ENCODE measurements around the gene TMEM207. TPM values are rescaled to one million over a fixed set of nuclear protein-coding genes. Genes with fewer than 3 reads are reported as not detected.

The TMEM207 gene
- total RNA-seq, 1 donor from 2014 or later = not detected

- Mint-ChIP-seq H3K4me3 (ENCODE audit: unreplicated experiment) (no peak overlapping the region), H3K9me3 (ENCODE audit: unreplicated experiment) (peaks cover 2% of the 10 kb centered on the region), H3K27ac (ENCODE audit: unreplicated experiment) (no peak overlapping the region), H3K27me3 (ENCODE audit: low read depth, unreplicated experiment) (no peaks in the 10 kb centered on the region), H3K4me1 (ENCODE audit: low read depth, unreplicated experiment) (peaks cover 9% of the 10 kb centered on the region), H3K36me3 (ENCODE audit: low read depth, unreplicated experiment) (no peaks in the 10 kb centered on the region)
- H3K4me3 ChIP-seq (ENCODE audit: insufficient read depth, low read depth, low read length) = no peak overlapping the region
- H3K36me3 ChIP-seq (ENCODE audit: insufficient read depth, low read length) = no peaks in the 10 kb centered on the region
- no peak overlapping the region for H3K4me2 ChIP-seq (ENCODE audit: low read length)
- no peak overlapping the region for H2AFZ ChIP-seq (ENCODE audit: low read depth, low read length)
- H3K4me1 ChIP-seq (ENCODE audit: insufficient read depth, low read length) = no peaks in the 10 kb centered on the region
- no peak for TF ChIP-seq CTCF (IDR thresholded peaks at IDR 0.05; ENCODE audit: insufficient read depth, low read depth, low read length)
- no peak for TF ChIP-seq EZH2 (IDR thresholded peaks at IDR 0.05; ENCODE audit: insufficient read depth, low read length)
- no peaks in the 10 kb centered on the region for H3K79me2 ChIP-seq (ENCODE audit: insufficient read depth, low read length)
- no peak overlapping the region for H3K9ac ChIP-seq (ENCODE audit: low read length)
- H3K9me3 ChIP-seq (ENCODE audit: insufficient read depth, low read depth, low read length) = no peaks in the 10 kb centered on the region
- H3K27me3 ChIP-seq (ENCODE audit: insufficient read depth, low read length) = no peaks in the 10 kb centered on the region
- H3K27ac ChIP-seq (ENCODE audit: low read depth, low read length) = no peak overlapping the region
- FAIRE-seq (no peak), DNase-seq (ENCODE audit: low read depth) (no peak)
- H4K20me1 ChIP-seq (ENCODE audit: insufficient read depth, low read length) = no peaks in the 10 kb centered on the region
These were observed 42.4 kb upstream of the TMEM207 start for GRCh38 chr3:190492129-190492528.

GRCh38 chr3:190491533-190492054 is 41.9 kb upstream of the TMEM207 start:
- DNase-seq (ENCODE audit: low read depth) (peak; percentile 48), FAIRE-seq (no peak)
- Histone ChIP-seq H3K36me3 (ENCODE audit: insufficient read depth, low read length) (no peaks in the 10 kb centered on the region), H3K4me2 (ENCODE audit: low read length) (no peak overlapping the region), H3K79me2 (ENCODE audit: insufficient read depth, low read length) (no peaks in the 10 kb centered on the region), H3K4me3 (ENCODE audit: insufficient read depth, low read depth, low read length) (no peak overlapping the region), H3K27ac (ENCODE audit: low read depth, low read length) (no peak overlapping the region), H3K9me3 (ENCODE audit: insufficient read depth, low read depth, low read length) (no peaks in the 10 kb centered on the region), H3K27me3 (ENCODE audit: insufficient read depth, low read length) (no peaks in the 10 kb centered on the region), H3K4me1 (ENCODE audit: insufficient read depth, low read length) (no peaks in the 10 kb centered on the region), H2AFZ (ENCODE audit: low read depth, low read length) (no peak overlapping the region), H4K20me1 (ENCODE audit: insufficient read depth, low read length) (no peaks in the 10 kb centered on the region), H3K9ac (ENCODE audit: low read length) (no peak overlapping the region)
- H3K4me3 Mint-ChIP-seq (ENCODE audit: unreplicated experiment) = no peak overlapping the region
- peaks cover 2% of the 10 kb centered on the region for H3K9me3 Mint-ChIP-seq (ENCODE audit: unreplicated experiment)
- TF ChIP-seq EZH2 (IDR thresholded peaks at IDR 0.05; ENCODE audit: insufficient read depth, low read length) (no peak), CTCF (IDR thresholded peaks at IDR 0.05; ENCODE audit: insufficient read depth, low read depth, low read length) (no peak)
- peaks cover 9% of the 10 kb centered on the region for H3K4me1 Mint-ChIP-seq (ENCODE audit: low read depth, unreplicated experiment)
- no peak overlapping the region for H3K27ac Mint-ChIP-seq (ENCODE audit: unreplicated experiment)
- H3K27me3 Mint-ChIP-seq (ENCODE audit: low read depth, unreplicated experiment) = no peaks in the 10 kb centered on the region
- no peaks in the 10 kb centered on the region for H3K36me3 Mint-ChIP-seq (ENCODE audit: low read depth, unreplicated experiment)

GRCh38 chr3:190486908-190487607 is 37.4 kb upstream of the TMEM207 start:
- no peak for TF ChIP-seq CTCF (IDR thresholded peaks at IDR 0.05; ENCODE audit: insufficient read depth, low read depth, low read length)
- TF ChIP-seq EZH2 (IDR thresholded peaks at IDR 0.05; ENCODE audit: insufficient read depth, low read length) = no peak
- H3K27ac ChIP-seq (ENCODE audit: low read depth, low read length) = no peak overlapping the region
- Mint-ChIP-seq H3K9me3 (ENCODE audit: unreplicated experiment) (no peaks in the 10 kb centered on the region), H3K4me1 (ENCODE audit: low read depth, unreplicated experiment) (peaks cover 8% of the 10 kb centered on the region), H3K4me3 (ENCODE audit: unreplicated experiment) (no peak overlapping the region), H3K27ac (ENCODE audit: unreplicated experiment) (no peak overlapping the region), H3K27me3 (ENCODE audit: low read depth, unreplicated experiment) (no peaks in the 10 kb centered on the region), H3K36me3 (ENCODE audit: low read depth, unreplicated experiment) (no peaks in the 10 kb centered on the region)
- H3K79me2 ChIP-seq (ENCODE audit: insufficient read depth, low read length) = no peaks in the 10 kb centered on the region
- H3K36me3 ChIP-seq (ENCODE audit: insufficient read depth, low read length) = no peaks in the 10 kb centered on the region
- H3K9ac ChIP-seq (ENCODE audit: low read length) = no peak overlapping the region
- no peaks in the 10 kb centered on the region for H3K9me3 ChIP-seq (ENCODE audit: insufficient read depth, low read depth, low read length)
- FAIRE-seq = no peak
- no peak for DNase-seq (ENCODE audit: low read depth)
- no peaks in the 10 kb centered on the region for H3K27me3 ChIP-seq (ENCODE audit: insufficient read depth, low read length)
- H3K4me2 ChIP-seq (ENCODE audit: low read length) = peak overlapping the region; percentile 8
- H3K4me3 ChIP-seq (ENCODE audit: insufficient read depth, low read depth, low read length) = no peak overlapping the region
- no peaks in the 10 kb centered on the region for H4K20me1 ChIP-seq (ENCODE audit: insufficient read depth, low read length)
- H2AFZ ChIP-seq (ENCODE audit: low read depth, low read length) = no peak overlapping the region
- no peaks in the 10 kb centered on the region for H3K4me1 ChIP-seq (ENCODE audit: insufficient read depth, low read length)

Data from astrocyte (in vitro differentiated cells and primary cell).